Aorta (tissue), 5 donors: ENCODE results near the gene OBSCN. TPM values are rescaled to one million over a fixed set of nuclear protein-coding genes. Genes with fewer than 3 reads are reported as not detected.

Source experiments
- ATAC-seq: fragments of 200-7000 bp; cut with Tn5 transposase; one replicate; pipeline ENCODE4 v1.9.1; 2022; ENCODE audit warnings: moderate library complexity; ENCODE audit not compliant: low FRiP score
- DNase-seq, 2 donors: peaks; one replicate each; pipeline ENCODE4 v3.0.0-alpha.2; 2020
- H3K27ac ChIP-seq, 2 donors: one replicate each; pipeline ENCODE4 v1.5.1; 2013; ENCODE audit warnings: low read length in 2 of 2, mild to moderate bottlenecking in 2 of 2, moderate library complexity in 2 of 2, control low read depth in 1 of 2, inconsistent platforms in 1 of 2, low read depth in 1 of 2
- H3K27me3 ChIP-seq, 2 donors: one replicate each; pipeline ENCODE4 v1.6.1; 2013; ENCODE audit warnings: control low read depth in 1 of 2, low read length in 1 of 2, mild to moderate bottlenecking in 1 of 2, moderate library complexity in 1 of 2; ENCODE audit not compliant: insufficient read depth in 2 of 2, control insufficient read depth in 1 of 2
- H3K36me3 ChIP-seq, 2 donors: one replicate each; pipeline ENCODE4 v1.6.1; 2013; ENCODE audit warnings: control low read depth in 1 of 2, low read length in 1 of 2, mild to moderate bottlenecking in 1 of 2; ENCODE audit not compliant: insufficient read depth in 2 of 2, control insufficient read depth in 1 of 2
- H3K4me1 ChIP-seq, 2 donors: one replicate each; pipeline ENCODE4 v1.6.1; 2013; ENCODE audit warnings: low read length in 2 of 2, control low read depth in 1 of 2, mild to moderate bottlenecking in 1 of 2, moderate library complexity in 1 of 2; ENCODE audit not compliant: insufficient read depth in 2 of 2, control insufficient read depth in 1 of 2
- H3K4me3 ChIP-seq, 2 donors: one replicate each; pipeline ENCODE4 v1.5.1; 2013; ENCODE audit warnings: low read length in 2 of 2, control low read depth in 1 of 2, mild to moderate bottlenecking in 1 of 2
- H3K9me3 ChIP-seq: one replicate; pipeline ENCODE4 v1.6.1; 2013; ENCODE audit warnings: mild to moderate bottlenecking, low read length; ENCODE audit not compliant: control insufficient read depth
- WGBS, 2 donors: extraction: QIAGEN DNeasy Blood & Tissue Kit; methylation state at CpG; one replicate each; pipeline ENCODE4 v1.1.7; 2013; 5-methylcytosine and 5-hydroxymethylcytosine counted together
- intact Hi-C, 2 donors: fragments of 100-400 bp; cut with DNase I; formaldehyde crosslinking; loops; one replicate each; pipeline versions ENCODE4 v1.14.2 to v1.15.0; 2022
- microRNA-seq, 2 donors: library from miRNA; unstranded; fragments of <30 nt; microRNA quantifications; one replicate each; pipeline ENCODE4 v1.2.0, GENCODE V29; 2020
- polyA plus RNA-seq, 2 donors: library from polyadenylated mRNA; stranded (reverse); fragments of 200-250 nt; gene quantifications; one replicate each; pipeline ENCODE4 v1.2.3, GENCODE V29; 2013
- total RNA-seq, 2 donors: library from RNA; stranded (reverse); fragmentation: NEBNext Ultra II Directional; extraction: Animal tissue kit (Norgen Biotek cat#: 25700); gene quantifications; one replicate each; pipeline ENCODE4 v1.2.1, GENCODE V29; 2021
- donor health status: healthy with polysubstance abuse.
- donor health status: Bipolar disorder and iron deficiency.
- donor health status: DM: no; HTN: no; CAD: no.
- donor health status: DM: no; HTN: no; CAD: no.
- donor health status: DM: yes; HTN: yes; CAD: no.

OBSCN gene
- total and polyA plus RNA-seq, 4 donors = 2.0 to 19.3 (median 6.4) TPM

- ATAC-seq = no peak
- Histone ChIP-seq H3K27me3 (no peaks in the 10 kb centered on the region), H3K4me3 (no peak overlapping the region), H3K4me1 (no peaks in the 10 kb centered on the region), H3K36me3 (no peaks in the 10 kb centered on the region), H3K9me3 (no peaks in the 10 kb centered on the region), H3K27ac (no peak overlapping the region)
- 88 to 96% methylated on average over 7 of the region's 7 CpGs for WGBS, 2 donors
- DNase-seq = peak in 1 of 2 donors; percentile 6
- intact Hi-C loops = no loop called here
Measured at GRCh38 chr1:228420968-228421826, 213.4 kb downstream of the OBSCN start.

GRCh38 chr1:228423404-228424053 is 215.7 kb downstream of the OBSCN start:
- ATAC-seq (no peak), DNase-seq (no peak)
- Histone ChIP-seq H3K36me3 (no peaks in the 10 kb centered on the region), H3K27me3 (no peaks in the 10 kb centered on the region), H3K27ac (no peak overlapping the region), H3K9me3 (no peaks in the 10 kb centered on the region), H3K4me3 (no peak overlapping the region), H3K4me1 (no peaks in the 10 kb centered on the region)
- 91 to 92% methylated on average over 7 of the region's 7 CpGs for WGBS, 2 donors
- intact Hi-C loops = no loop called here

GRCh38 chr1:228424685-228425660 is 217.1 kb downstream of the OBSCN start:
- no peaks in the 10 kb centered on the region for H3K36me3 ChIP-seq
- intact Hi-C loops = no loop called here
- no peak overlapping the region for H3K4me3 ChIP-seq
- 96 to 98% methylated on average over 62 of the region's 62 CpGs for WGBS, 2 donors
- H3K4me1 ChIP-seq = no peaks in the 10 kb centered on the region
- no peaks in the 10 kb centered on the region for H3K27me3 ChIP-seq
- H3K27ac ChIP-seq = no peak overlapping the region
- no peaks in the 10 kb centered on the region for H3K9me3 ChIP-seq
- no peak for DNase-seq
- no peak for ATAC-seq

- ATAC-seq = no peak
- H3K27ac ChIP-seq = no peak overlapping the region
- H3K27me3 ChIP-seq = no peaks in the 10 kb centered on the region
- WGBS, 2 donors = 65 to 71% methylated on average over 5 of the region's 5 CpGs
- no peaks in the 10 kb centered on the region for H3K9me3 ChIP-seq
- H3K36me3 ChIP-seq = no peaks in the 10 kb centered on the region
- H3K4me3 ChIP-seq = no peak overlapping the region
- intact Hi-C loops = no loop called here
- no peaks in the 10 kb centered on the region for H3K4me1 ChIP-seq
- DNase-seq = no peak
Measured at GRCh38 chr1:228426518-228427175, 218.8 kb downstream of the OBSCN start.

- no peak for DNase-seq
- 70 to 71% methylated on average over 4 of the region's 4 CpGs for WGBS, 2 donors
- H3K36me3 ChIP-seq = no peaks in the 10 kb centered on the region
- H3K27me3 ChIP-seq = no peaks in the 10 kb centered on the region
- ATAC-seq = no peak
- H3K27ac ChIP-seq = no peak overlapping the region
- intact Hi-C loops = no loop called here
- H3K4me3 ChIP-seq = no peak overlapping the region
- H3K9me3 ChIP-seq = no peaks in the 10 kb centered on the region
- no peaks in the 10 kb centered on the region for H3K4me1 ChIP-seq
Measured at GRCh38 chr1:228428412-228428811, 220.6 kb downstream of the OBSCN start.

Small RNAs within 50 kb of the gene (microRNA-seq; reads per million reads assigned to microRNA genes)
- gene MIR6742 = 0 reads per million in 2 donors

Other genes with a start within 250 kb of the OBSCN start
- gene WNT3A, start 201.0 kb upstream of the OBSCN start, total RNA-seq = not detected
- gene WNT3A, start 201.0 kb upstream of the OBSCN start, polyA plus RNA-seq = not detected
- 100 to 1,000 TPM; 291 to 356 TPM for gene ARF1, start 125.3 kb upstream of the OBSCN start, total RNA-seq
- gene ARF1, start 125.3 kb upstream of the OBSCN start, polyA plus RNA-seq = 100 to 1,000 TPM; 232 to 349 TPM
- 10 to 100 TPM in 1 of 2 donors, 1 to 10 TPM in 1; 7.9 to 11.4 TPM for gene C1orf35, start 104.7 kb upstream of the OBSCN start, total RNA-seq
- 10 to 100 TPM in 1 of 2 donors, 1 to 10 TPM in 1; 3.6 to 36.2 TPM for gene C1orf35, start 104.7 kb upstream of the OBSCN start, polyA plus RNA-seq
- 10 to 100 TPM; 27.4 to 35.4 TPM for gene MRPL55, start 98.7 kb upstream of the OBSCN start, total RNA-seq
- gene MRPL55, start 98.7 kb upstream of the OBSCN start, polyA plus RNA-seq = 100 to 1,000 TPM in 1 of 2 donors, 10 to 100 TPM in 1; 41.8 to 152 TPM
- 100 to 1,000 TPM; 247 to 248 TPM for gene GUK1, start 67.8 kb upstream of the OBSCN start, total RNA-seq
- 100 to 1,000 TPM; 660 to 973 TPM for gene GUK1, start 67.8 kb upstream of the OBSCN start, polyA plus RNA-seq
- 1 to 10 TPM; 4.3 to 4.5 TPM for gene GJC2, start 58.1 kb upstream of the OBSCN start, total RNA-seq
- under 1 TPM; 0.50 to 0.87 TPM for gene GJC2, start 58.1 kb upstream of the OBSCN start, polyA plus RNA-seq
- 10 to 100 TPM in 1 of 2 donors, 1 to 10 TPM in 1; 7.8 to 11.1 TPM for gene IBA57, start 42.2 kb upstream of the OBSCN start, total RNA-seq
- 1 to 10 TPM in 1 of 2 donors, under 1 TPM in 1; 0.95 to 1.8 TPM for gene IBA57, start 42.2 kb upstream of the OBSCN start, polyA plus RNA-seq
- 10 to 100 TPM; 16.2 to 20.3 TPM for gene TRIM11, start 198.8 kb downstream of the OBSCN start, total RNA-seq
- 10 to 100 TPM in 1 of 2 donors, 1 to 10 TPM in 1; 5.8 to 12.2 TPM for gene TRIM11, start 198.8 kb downstream of the OBSCN start, polyA plus RNA-seq
- 1 to 10 TPM in 1 of 2 donors, under 1 TPM in 1; 0.62 to 2.5 TPM for gene TRIM17, start 208.8 kb downstream of the OBSCN start, total RNA-seq
- not detected for gene TRIM17, start 208.8 kb downstream of the OBSCN start, polyA plus RNA-seq